Erythroblast (primary cell): ENCODE data around the gene HTR7.

Experiments used
- DNase-seq, 2 experiments: peaks; one replicate each; lab custom pipeline; 2025; lab: John Stamatoyannopoulos, UW
- GATA1 ChIP-seq: IDR thresholded peaks from 2 replicates; pipeline ENCODE4 v1.6.1; 2011; ENCODE audit warnings: low read depth, mild to moderate bottlenecking, control low read depth, low read length, moderate library complexity
- POLR2A ChIP-seq: IDR thresholded peaks from 2 replicates; pipeline ENCODE4 v1.6.1; 2011; ENCODE audit warnings: mild to moderate bottlenecking, low read length

Gene HTR7

GRCh38 chr10:90871766-90872647, 14.2 kb upstream of the HTR7 start, which contains the start of gene RPP30:
TSS of gene RPP30 (plus strand) at chr10:90871974. CDS start at chr10:90871987, 13 bp downstream.
- TF ChIP-seq POLR2A (peak; percentile 75), GATA1 (no peak)
- DNase-seq = peak; percentile 87 to 88

GRCh38 chr10:90871279-90871765, 13.5 kb upstream of the HTR7 start:
- no peak for TF ChIP-seq GATA1
- TF ChIP-seq POLR2A = no peak
- peak; percentile 58 to 70 for DNase-seq

- DNase-seq = no peak
- no peak for TF ChIP-seq GATA1
- TF ChIP-seq POLR2A = no peak
Measured at GRCh38 chr10:90866050-90866598, 8.3 kb upstream of the HTR7 start.

GRCh38 chr10:90865401-90865800, 7.6 kb upstream of the HTR7 start:
- no peak for TF ChIP-seq POLR2A
- TF ChIP-seq GATA1 = no peak
- peak in 1 of 2 experiments; percentile 11 for DNase-seq

GRCh38 chr10:90862908-90863514, 5.2 kb upstream of the HTR7 start:
- TF ChIP-seq POLR2A (no peak), GATA1 (no peak)
- DNase-seq = peak in 1 of 2 experiments; percentile 26

GRCh38 chr10:90860790-90861189, 3.0 kb upstream of the HTR7 start:
- TF ChIP-seq POLR2A = no peak
- no peak for TF ChIP-seq GATA1
- no peak for DNase-seq

- no peak for DNase-seq
- TF ChIP-seq GATA1 = no peak
- no peak for TF ChIP-seq POLR2A
Measured at GRCh38 chr10:90859321-90859751, 1.5 kb upstream of the HTR7 start.

GRCh38 chr10:90858461-90858968, 676 bp upstream of the HTR7 start:
- DNase-seq = no peak
- TF ChIP-seq POLR2A (no peak), GATA1 (no peak)

GRCh38 chr10:90856964-90857634, 740 bp downstream of the HTR7 start:
- no peak for TF ChIP-seq GATA1
- TF ChIP-seq POLR2A = no peak

GRCh38 chr10:90856261-90856660, 1.6 kb downstream of the HTR7 start:
- DNase-seq = no peak
- TF ChIP-seq POLR2A (no peak), GATA1 (no peak)

More at GRCh38 chr10:90856964-90857634, 740 bp downstream of the HTR7 start:
- peak; percentile 4 to 12 for DNase-seq

- no peak for DNase-seq
- TF ChIP-seq GATA1 (no peak), POLR2A (no peak)
Measured at GRCh38 chr10:90855126-90855525, 2.7 kb downstream of the HTR7 start.

- no peak for DNase-seq
Measured at GRCh38 chr10:90849956-90850749, 7.7 kb downstream of the HTR7 start.

More at GRCh38 chr10:90849956-90850749, 7.7 kb downstream of the HTR7 start:
- TF ChIP-seq POLR2A = no peak
- TF ChIP-seq GATA1 = no peak
